GM21447 (cell line): Measurements from ENCODE around the gene MTSS2.
"Not testable (repeated sequence)": the region's sequence is repeated elsewhere in the genome, so short reads cannot be mapped to it uniquely, and the experiment has no call there.

Source experiments
- ATAC-seq: cut with Tn5 transposase; IDR thresholded peaks from one replicate; pipeline ENCODE4 v1.9.1; 2021; ENCODE audit not compliant: unreplicated experiment

The MTSS2 gene

GRCh38 chr16:70656712-70657263 is 29.1 kb downstream of the MTSS2 start:
- ATAC-seq: no peak

DNA sequence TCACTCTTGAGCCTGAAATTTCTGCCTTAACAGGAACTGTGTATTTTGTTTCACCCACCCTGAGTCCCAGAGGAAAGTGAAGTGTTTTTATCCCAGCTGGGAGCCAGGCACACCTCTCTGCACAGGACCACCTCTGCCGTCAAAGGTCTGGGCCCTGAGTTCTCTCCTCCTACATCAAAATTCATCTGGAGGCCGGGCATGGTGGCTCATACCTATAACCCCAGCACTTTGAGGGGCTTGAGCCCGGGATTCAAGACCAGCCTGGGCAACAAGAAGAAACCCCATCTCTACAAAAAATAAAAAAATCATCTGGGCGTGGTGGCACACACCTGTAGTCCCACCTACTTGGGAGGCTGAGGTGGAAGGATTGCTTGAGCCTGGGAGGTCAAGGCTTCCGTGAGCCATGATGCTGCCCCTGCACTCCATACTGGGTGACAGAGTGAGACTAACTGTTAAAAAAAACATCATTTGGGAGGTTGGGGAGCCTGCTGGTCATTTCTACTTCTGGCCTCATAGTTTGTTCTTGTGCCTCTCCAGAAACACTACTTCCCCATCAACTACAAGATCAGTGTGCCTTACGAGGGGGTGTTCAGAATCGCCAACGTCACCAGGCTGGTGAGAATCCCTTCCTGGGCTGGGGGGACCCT is 29.7 kb downstream of the MTSS2 start:
- ATAC-seq: no peak

DNA sequence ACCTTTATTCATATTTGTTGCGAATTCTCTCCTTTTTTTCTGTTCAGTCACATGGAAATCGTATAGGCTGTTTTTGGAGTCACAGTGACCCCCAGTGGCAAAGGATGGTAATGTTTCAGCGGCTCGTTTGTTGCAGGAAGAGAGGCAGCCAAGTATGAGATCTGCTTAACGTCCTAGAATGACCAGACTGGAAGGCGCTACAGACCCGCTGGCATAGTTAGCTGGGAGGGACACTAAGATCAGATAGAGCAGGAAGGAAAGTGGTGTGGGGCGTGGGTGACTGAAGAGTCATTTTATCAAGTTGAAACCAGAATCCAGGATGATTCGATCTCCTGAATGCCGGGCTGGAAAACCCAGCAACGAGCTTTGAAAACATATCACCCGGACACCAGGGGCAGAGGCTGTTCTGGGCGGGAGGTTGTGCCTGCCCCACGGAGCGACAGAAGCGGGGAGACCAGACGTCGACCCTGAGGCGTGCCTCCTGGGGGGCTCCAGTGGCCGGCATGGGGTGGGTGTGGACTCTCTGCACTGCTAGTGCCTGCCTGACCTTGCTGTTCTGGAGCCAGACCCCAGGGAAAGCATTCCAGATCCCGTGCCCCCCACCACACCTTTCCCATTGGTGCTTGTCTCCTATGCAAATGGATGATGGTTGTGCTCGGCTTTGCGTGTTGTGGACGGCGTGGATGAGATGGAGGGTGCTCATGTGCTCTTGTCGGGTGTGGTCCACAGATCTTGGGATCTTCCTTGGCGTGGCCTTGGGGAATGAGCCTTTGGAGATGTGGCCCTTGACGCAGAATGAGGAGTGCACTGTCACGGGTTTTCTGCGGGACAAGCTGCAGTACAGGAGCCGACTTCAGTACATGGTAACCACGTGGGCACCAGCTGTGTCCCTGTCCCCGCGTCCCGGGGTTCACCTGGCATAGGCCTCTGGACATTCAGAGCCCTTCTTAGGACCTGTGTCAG is 31.8 kb downstream of the MTSS2 start:
- ATAC-seq: no peak

- no peak for ATAC-seq
These were observed 32.4 kb downstream of the MTSS2 start for GRCh38 chr16:70653406-70653805.

DNA sequence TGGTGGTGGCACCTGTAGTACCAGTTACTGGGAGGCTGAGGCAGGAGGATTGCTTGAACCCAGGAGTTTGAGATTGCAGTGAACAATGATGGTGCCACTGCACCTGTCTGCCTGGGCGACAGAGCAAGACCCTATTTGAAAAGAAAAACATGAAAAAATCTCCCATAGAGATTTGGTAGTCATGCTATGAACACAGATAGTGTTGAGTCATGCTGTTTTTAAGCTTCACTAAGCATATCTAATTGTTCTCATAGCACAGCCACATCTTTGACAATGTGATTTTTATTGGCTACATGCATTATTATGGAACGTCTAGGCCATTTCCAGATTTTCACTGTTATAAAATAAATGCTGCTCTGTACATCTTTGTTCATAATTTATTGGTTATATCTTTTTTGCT is 33.5 kb downstream of the MTSS2 start:
- ATAC-seq: no peak

DNA sequence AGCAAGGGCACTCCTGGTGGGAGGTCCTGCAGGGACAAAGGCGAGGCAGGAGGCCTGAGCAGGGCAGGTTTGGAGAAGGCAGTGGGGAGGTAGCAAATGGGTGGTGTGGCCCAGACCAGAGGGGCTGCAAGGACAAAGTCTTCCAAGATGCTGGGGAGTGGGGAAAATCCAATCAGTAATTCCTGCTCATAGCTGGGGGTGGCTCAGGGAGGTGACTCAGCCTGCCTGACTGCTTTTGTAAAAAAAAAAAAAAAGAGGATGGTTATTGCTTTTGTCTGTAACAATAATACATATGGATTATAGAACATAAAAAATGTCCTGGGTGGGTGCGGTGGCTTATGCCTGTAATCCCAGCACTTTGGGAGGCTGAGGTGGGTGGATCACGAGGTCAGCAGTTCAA is 34.3 kb downstream of the MTSS2 start:
- no peak for ATAC-seq

GRCh38 chr16:70650216-70650615 is 35.6 kb downstream of the MTSS2 start:
- no peak for ATAC-seq

- ATAC-seq: no peak
These were observed 36.6 kb downstream of the MTSS2 start for GRCh38 chr16:70649300-70649699.

DNA sequence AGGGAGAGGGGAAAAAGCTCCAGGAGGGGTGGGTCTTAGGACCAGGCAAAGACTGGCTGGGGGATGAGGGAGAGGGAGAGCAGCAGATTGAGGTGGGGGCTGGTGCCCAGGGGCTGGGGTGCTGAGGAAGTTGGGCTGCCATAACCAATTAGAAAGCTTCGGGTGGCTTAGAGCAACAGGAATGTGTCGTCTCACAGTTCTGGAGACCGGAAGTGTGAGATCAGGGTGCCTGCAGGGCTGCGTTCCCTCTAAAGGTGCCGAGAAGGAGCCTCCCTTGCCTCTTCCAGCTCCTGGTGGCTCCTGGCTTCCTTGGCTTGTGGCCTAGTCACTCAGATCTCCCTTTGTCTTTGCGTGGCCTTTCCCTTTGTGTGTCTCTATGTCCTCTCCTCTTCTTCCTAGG is 37.2 kb downstream of the MTSS2 start:
- ATAC-seq: no peak

DNA sequence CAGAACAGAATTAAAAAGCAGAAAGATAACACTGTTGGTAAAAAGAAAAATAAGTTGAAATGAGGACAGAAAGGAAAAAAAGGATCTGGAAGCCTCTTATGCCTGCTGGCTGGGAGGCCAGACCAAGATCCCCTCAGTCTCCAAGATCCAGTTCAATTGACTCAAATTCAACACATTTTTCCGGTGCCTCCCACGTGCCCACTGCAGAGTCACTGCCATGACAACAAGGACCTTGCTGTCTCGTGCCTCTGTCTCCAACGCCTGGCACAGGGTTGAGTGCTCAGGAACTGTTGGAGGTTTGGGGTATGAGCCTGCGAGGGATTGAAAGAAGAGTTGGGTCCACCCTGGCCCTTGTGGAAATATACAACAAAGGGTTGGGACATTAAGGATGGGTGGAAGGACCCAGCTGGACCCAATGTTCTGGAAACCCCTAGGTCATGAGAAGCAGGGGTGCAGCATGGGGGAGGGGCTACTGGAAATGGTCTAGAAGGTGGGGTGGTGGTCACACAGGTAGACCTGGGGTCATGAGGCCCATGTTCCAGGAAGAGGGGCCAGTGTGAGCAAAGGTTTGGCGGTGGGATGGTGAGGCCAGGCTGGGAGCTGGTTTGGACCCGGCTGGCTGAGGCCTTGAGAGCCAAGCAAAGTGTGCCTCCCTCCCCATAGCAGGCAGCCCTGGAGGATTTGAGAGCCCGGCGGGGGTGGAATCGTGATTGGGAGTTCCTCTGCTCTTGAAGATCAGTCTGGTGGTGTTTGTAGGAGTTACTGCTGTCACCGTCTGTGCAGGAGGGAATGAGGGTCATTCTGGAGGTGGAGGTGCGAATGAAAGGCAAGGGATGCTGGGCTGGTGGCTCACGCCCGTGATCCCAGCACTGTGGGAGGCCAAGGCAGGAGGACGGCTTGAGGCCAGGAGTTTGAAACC is 38.2 kb downstream of the MTSS2 start:
- no peak for ATAC-seq

GRCh38 chr16:70646260-70647241 is 39.3 kb downstream of the MTSS2 start, which contains the start of gene IL34:
Gene IL34, plus strand, starts transcription at chr16:70646559. Its CDS starts 389 bp downstream, at chr16:70646948.
- ATAC-seq: no peak

- no peak for ATAC-seq
These were observed 40.9 kb downstream of the MTSS2 start for GRCh38 chr16:70644763-70645597.

DNA sequence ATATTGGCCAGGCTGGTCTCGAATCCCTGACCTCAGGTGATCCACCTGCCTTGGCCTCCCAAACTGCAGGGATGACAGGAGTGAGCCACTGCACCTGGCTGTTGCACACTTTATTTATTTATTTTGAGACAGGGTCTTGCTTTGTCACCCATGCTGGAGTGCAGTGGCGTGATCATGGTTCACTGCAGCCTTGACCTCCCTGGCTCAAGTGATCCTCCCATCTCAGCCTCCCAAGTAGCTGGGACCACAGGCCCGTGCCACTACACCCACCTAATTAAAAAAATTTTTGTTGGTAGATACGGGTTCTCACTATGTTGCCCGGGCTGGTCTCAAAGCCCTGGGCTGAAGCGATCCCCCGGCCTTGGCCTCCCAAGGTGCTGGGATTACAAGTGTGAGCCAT is 42.6 kb downstream of the MTSS2 start:
- not testable (repeated sequence) for ATAC-seq

DNA sequence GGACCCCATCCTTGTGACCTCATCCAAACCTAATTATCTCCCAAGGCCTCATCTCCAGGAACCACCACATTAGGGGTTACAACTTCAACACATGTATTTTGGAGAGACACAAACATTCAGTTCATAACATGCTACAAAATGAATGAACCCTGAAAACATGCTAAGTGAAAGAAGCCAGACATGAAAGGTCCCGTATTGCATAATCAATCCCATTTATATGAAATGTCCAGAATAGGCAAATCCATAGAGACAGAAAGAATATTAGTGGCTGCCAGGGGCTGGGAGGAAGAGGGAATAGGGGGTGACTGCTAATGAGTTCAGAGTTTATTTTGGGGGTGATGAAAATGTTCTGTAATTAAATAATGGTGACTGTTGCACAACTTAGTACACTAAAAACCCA is 43.2 kb downstream of the MTSS2 start:
- no peak for ATAC-seq

DNA sequence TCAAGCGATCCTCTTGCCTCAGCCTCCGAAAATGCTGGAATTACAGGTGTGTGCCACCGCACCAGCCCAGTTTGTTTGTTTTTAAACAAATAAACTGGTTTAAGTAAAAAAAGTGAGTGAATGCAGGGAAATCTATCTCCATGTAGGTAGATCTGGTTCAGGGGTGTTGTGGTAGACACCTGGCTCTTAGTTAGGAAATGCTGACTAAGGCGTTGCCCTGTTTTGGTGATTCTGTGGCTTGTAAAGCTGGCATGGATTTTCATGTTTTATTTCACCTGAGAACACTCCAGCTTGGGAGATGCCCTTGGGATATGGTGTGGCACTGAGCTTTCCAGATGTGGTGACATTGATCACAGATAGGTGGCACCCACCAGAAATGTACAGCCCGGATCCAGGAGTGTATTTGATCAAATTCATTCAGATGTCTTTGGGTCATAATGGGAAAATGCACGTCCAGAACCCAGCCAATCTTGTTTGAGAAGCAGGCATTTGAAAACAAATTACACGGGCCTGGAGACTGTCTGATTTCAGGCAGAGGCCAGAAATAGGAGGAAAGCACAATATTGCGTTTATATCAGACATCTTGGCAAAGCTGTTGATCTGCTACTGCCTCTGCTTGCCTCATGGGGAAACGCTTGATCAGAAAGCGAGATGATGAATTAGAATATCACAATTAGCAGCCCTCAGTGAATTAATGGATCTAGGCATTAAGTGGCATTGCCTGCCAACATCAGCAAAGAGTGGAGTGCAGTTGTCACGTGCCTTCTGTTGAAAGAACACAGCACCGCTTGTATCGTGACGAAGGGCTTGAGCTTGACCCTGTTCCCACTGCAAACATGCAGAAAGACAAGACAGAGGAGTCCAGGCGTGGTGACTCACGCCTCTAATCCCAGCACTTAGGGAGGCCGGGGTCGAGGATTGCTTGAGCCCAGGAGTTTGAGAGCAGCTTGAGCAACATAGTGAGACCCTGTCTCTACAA is 46.8 kb downstream of the MTSS2 start:
- ATAC-seq: no peak
